AG09309 (cell line): ENCODE measurements around the gene PRMT2.
"Not testable (repeated sequence)": the region's sequence is repeated elsewhere in the genome, so short reads cannot be mapped to it uniquely, and the experiment has no call there.

Experiments used
- DNase-seq: peaks from one replicate; pipeline ENCODE4 v3.0.0-alpha.2; 2010; ENCODE audit warnings: low read depth
- H3K4me3 ChIP-seq: 2 replicates; pipeline ENCODE4 v1.5.1; 2011; ENCODE audit warnings: mild to moderate bottlenecking, low read depth, low read length, moderate library complexity; ENCODE audit not compliant: control insufficient read depth
- CTCF ChIP-seq: IDR thresholded peaks from 2 replicates; pipeline ENCODE4 v1.5.1; 2011; ENCODE audit warnings: mild to moderate bottlenecking, low read depth, low read length, inconsistent platforms; ENCODE audit not compliant: insufficient read depth, control insufficient read depth; ENCODE audit errors: missing control alignments

Gene PRMT2

GRCh38 chr21:46666941-46667740, 31.7 kb downstream of the PRMT2 start:
- H3K4me3 ChIP-seq, result peak overlapping the region; percentile 67
- DNase-seq, result no peak
- no peak for TF ChIP-seq CTCF

- DNase-seq, result no peak
- no peak for TF ChIP-seq CTCF
- peak overlapping the region; percentile 67 for H3K4me3 ChIP-seq
Measured at GRCh38 chr21:46667741-46668380, 32.4 kb downstream of the PRMT2 start.

- TF ChIP-seq CTCF, result no peak
- peak overlapping the region; percentile 67; the same call in 1 of the 2 replicates for H3K4me3 ChIP-seq
- no peak for DNase-seq
Measured at GRCh38 chr21:46668381-46668780, 32.9 kb downstream of the PRMT2 start.

GRCh38 chr21:46668904-46669303, 33.4 kb downstream of the PRMT2 start:
- not testable (repeated sequence) for H3K4me3 ChIP-seq, DNase-seq

GRCh38 chr21:46674430-46675007, 39.0 kb downstream of the PRMT2 start:
- no peak for TF ChIP-seq CTCF
- DNase-seq, result no peak
- H3K4me3 ChIP-seq, result no peak overlapping the region

GRCh38 chr21:46675595-46676280, 40.3 kb downstream of the PRMT2 start:
- TF ChIP-seq CTCF, result no peak
- no peak for DNase-seq
- H3K4me3 ChIP-seq, result no peak overlapping the region

- not testable (repeated sequence) for DNase-seq, H3K4me3 ChIP-seq
Measured at GRCh38 chr21:46676542-46676941, 41.1 kb downstream of the PRMT2 start.

GRCh38 chr21:46681593-46681992, 46.1 kb downstream of the PRMT2 start:
- not testable (repeated sequence) for H3K4me3 ChIP-seq

GRCh38 chr21:46698652-46699051, 63.2 kb downstream of the PRMT2 start:
- not testable (repeated sequence) for DNase-seq, H3K4me3 ChIP-seq

More at GRCh38 chr21:46681593-46681992, 46.1 kb downstream of the PRMT2 start:
- DNase-seq, result peak; percentile 24

- DNase-seq, H3K4me3 ChIP-seq: not testable (repeated sequence)
Measured at GRCh38 chr21:46699104-46699503, 63.6 kb downstream of the PRMT2 start.
